Activated CD4-positive, alpha-beta T cell treated with anti-CD3 and anti-CD28 coated beads for 36 hours (primary cell): ENCODE data around the gene FBXO47. TPM values are rescaled to one million over a fixed set of nuclear protein-coding genes. Genes with fewer than 3 reads are reported as not detected.

Experiments used
- ATAC-seq: fragments of 200-7000 bp; cut with Tn5 transposase; one replicate; pipeline ENCODE4 v1.10.0; 2021; ENCODE audit warnings: mild to moderate bottlenecking, moderate library complexity
- CTCF ChIA-PET: fragments of 350-600 bp; sonication (Branson Sonifier 250); formaldehyde crosslinking; loops from one replicate; lab custom pipeline; 2021; ENCODE audit warnings: antibody characterized with exemption; lab: Charles Lee
- POLR2A ChIA-PET: fragments of 350-600 bp; sonication (Branson Sonifier 250); formaldehyde crosslinking; loops from one replicate; lab custom pipeline; 2021; ENCODE audit warnings: antibody characterized with exemption, inconsistent platforms; lab: Charles Lee
- DNase-seq: peaks from one replicate; pipeline ENCODE4 v3.0.0-alpha.2; 2020
- H3K27ac Mint-ChIP-seq: one replicate; pipeline ENCODE4 v1.8.0; 2021; ENCODE audit warnings: mixed read lengths
- H3K27me3 Mint-ChIP-seq: one replicate; pipeline ENCODE4 v1.8.0; 2021; ENCODE audit warnings: mixed read lengths
- H3K36me3 Mint-ChIP-seq: one replicate; pipeline ENCODE4 v1.8.0; 2021; ENCODE audit warnings: low read depth, mixed read lengths
- H3K4me1 Mint-ChIP-seq: one replicate; pipeline ENCODE4 v1.8.0; 2021; ENCODE audit warnings: mixed read lengths
- H3K4me3 Mint-ChIP-seq: one replicate; pipeline ENCODE4 v1.8.0; 2021; ENCODE audit warnings: mild to moderate bottlenecking, moderate library complexity, mixed read lengths
- H3K9me3 Mint-ChIP-seq: one replicate; pipeline ENCODE4 v1.8.0; 2021; ENCODE audit warnings: low read depth, mixed read lengths
- intact Hi-C, 2 experiments: fragments of 100-400 bp; cut with DNase I in 1 of 2; cut with micrococcal nuclease in 1 of 2; formaldehyde crosslinking; loops; one replicate each; pipeline versions ENCODE4 v1.14.2 to v1.15.1; 2022 to 2024; cut with DNase I, micrococcal nuclease
- total RNA-seq, 2 experiments: library from RNA; stranded (reverse); gene quantifications; one replicate each; pipeline ENCODE4 v1.2.3, GENCODE V29; 2021

Gene FBXO47
- total RNA-seq, 2 experiments from 2014 or later: 0.11 to 0.16 TPM

DNA sequence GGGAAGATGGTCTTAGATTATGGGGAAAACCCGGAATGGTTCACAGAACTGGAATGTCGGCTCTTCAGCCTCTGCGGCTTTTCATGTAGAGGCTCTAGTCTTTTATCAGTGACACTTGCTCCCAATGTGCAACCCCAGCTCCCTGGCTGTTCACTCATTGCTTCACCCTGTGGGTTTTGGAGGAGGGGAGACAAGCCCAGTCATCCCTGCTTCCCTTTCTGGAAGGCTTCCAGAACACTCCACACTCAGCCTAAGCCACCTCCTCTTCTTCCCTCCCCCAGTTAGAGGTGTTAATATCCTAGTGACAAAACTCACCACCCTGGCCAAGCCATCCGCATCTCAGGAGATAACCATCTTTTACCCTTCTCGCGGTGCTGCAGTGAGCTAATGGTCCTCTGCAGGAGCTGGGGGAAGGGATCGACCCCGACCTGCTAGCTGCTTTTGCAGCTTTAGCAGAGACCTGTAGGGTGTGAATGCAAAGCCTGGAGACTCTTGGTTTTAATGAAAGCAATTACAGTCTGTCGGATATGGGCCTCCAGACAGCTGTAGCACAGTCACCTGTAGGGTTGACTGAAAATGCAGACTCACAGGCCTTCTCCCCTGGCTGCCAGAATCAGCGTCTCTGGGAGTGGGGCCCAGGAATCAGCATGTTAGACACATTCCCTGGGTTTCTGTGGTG, 66.1 kb downstream of the FBXO47 start:
- ChIA-PET POLR2A (interaction anchor here (0.6 to 1.2 kb wide), 2 partner anchors 31 to 40 kb away, joined by 3 read pairs; partner anchors contain the start of gene LASP1), CTCF (interaction anchor here (0.7 to 1.6 kb wide), 7 partner anchors 14 to 487 kb away, joined by 3 to 7 read pairs (median 4); partner anchors contain the start of gene LASP1NB)
- intact Hi-C loops: no loop called here
- Mint-ChIP-seq H3K27me3 (no peaks in the 10 kb centered on the region), H3K9me3 (no peaks in the 10 kb centered on the region), H3K27ac (peak overlapping the region; percentile 61), H3K4me3 (no peak overlapping the region), H3K4me1 (peaks cover 59% of the 10 kb centered on the region), H3K36me3 (peaks cover 66% of the 10 kb centered on the region)
- no peak for ATAC-seq
- DNase-seq: no peak

DNA sequence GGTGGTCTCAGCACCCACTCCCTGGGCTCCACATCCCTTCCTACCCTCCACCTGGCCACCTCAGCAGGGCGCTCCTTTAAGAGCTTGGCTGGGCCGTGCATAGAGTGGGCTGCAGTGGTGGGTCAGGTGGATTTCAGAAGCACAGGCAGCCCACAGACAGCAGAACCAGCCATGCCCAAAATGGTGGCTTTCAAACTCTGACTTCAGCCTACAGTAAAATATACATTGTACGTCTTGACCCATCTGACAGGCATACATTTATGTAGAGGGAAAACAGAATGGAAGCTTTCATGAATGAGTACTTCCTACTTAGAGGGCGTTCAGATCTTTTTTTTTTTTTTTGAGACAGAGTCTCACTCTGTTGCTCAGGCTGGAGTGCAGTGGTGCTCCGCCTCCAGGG, 67.8 kb downstream of the FBXO47 start:
- H3K4me3 Mint-ChIP-seq: peak overlapping the region; percentile 70
- no peaks in the 10 kb centered on the region for H3K9me3 Mint-ChIP-seq
- intact Hi-C loops: loop anchor here in 1 of 2 experiments (2.0 to 5.0 kb wide), 2 partner anchors 199 to 1292 kb away; partner anchors contain the start of gene SYNRG
- CTCF ChIA-PET: interaction anchor here (1.1 to 1.5 kb wide), 5 partner anchors 10 to 254 kb away, joined by 3 to 7 read pairs (median 4); no protein-coding TSS in a partner anchor
- POLR2A ChIA-PET: interaction anchor here (0.6 to 1.8 kb wide), 4 partner anchors 22 to 145 kb away, joined by 3 to 8 read pairs (median 4); partner anchors contain the start of gene RPL23
- H3K4me1 Mint-ChIP-seq: peaks cover 60% of the 10 kb centered on the region
- peak overlapping the region; percentile 98 for H3K27ac Mint-ChIP-seq
- ATAC-seq (peak; percentile 2), DNase-seq (no peak)
- no peaks in the 10 kb centered on the region for H3K27me3 Mint-ChIP-seq
- H3K36me3 Mint-ChIP-seq: peaks cover 58% of the 10 kb centered on the region

DNA sequence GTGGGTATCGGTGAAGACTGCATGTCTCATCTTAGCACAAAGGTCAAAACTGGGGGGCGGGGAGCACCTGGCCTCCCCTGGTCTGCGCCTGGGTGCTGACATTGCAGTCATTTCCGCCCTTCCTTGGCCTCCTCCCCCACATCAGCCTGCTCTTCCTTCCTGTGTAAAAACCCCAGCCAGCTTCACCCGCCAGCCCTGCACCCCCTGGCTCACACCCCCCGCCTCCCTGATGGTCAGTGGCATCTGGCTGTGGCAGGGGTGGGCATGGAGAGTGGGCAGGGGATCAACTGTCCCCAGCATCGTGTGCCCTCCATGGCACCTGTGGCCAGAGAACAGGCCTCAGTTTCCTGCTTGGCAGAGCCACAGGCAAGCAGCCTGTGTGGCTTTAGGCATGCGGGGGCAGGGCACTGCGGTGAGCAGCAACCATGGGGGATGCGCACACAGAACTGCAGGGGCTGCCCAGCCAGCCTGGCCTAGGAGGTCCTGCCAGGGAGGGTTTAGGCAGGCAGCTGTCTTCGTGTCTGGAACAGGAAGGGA, 68.3 kb downstream of the FBXO47 start:
- Mint-ChIP-seq H3K27me3 (no peaks in the 10 kb centered on the region), H3K9me3 (no peaks in the 10 kb centered on the region), H3K36me3 (peaks cover 57% of the 10 kb centered on the region), H3K4me1 (peaks cover 65% of the 10 kb centered on the region), H3K4me3 (peak overlapping the region; percentile 70), H3K27ac (peak overlapping the region; percentile 98)
- intact Hi-C loops: loop anchor here (1.0 to 5.0 kb wide), 7 partner anchors 27 to 1292 kb away; partner anchors contain the start of genes PIP4K2B (in 1 of the 2), PSMB3 (in 1 of the 2) and SYNRG (in 1 of the 2)
- ChIA-PET CTCF (interaction anchor here (0.5 to 1.5 kb wide), 9 partner anchors 9 to 266 kb away, joined by 3 to 7 read pairs (median 3); no protein-coding TSS in a partner anchor), POLR2A (interaction anchor here (0.9 to 1.8 kb wide), 5 partner anchors 11 to 45 kb away, joined by 3 to 8 read pairs (median 4); partner anchors contain the start of gene RPL23)
- peak; percentile 95 for DNase-seq
- peak; percentile 91 for ATAC-seq

DNA sequence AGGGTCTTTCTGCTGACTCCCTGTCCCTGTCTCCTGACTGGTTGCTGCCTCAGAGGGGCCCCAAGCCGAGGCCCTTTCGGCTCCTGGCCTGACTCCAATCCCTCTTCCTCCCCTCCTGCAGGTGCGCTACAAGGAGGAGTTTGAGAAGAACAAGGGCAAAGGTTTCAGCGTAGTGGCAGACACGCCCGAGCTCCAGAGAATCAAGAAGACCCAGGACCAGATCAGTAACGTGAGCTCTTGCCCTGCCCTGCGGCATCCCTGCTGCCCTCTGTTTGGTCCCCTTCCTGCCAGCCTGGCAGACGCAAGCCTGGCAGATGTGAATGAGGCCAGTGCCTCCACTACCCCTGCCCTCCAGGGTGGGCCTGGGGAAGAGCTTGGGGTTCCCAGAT, 68.9 kb downstream of the FBXO47 start:
- no peaks in the 10 kb centered on the region for H3K9me3 Mint-ChIP-seq
- peak overlapping the region; percentile 70 for H3K4me3 Mint-ChIP-seq
- peaks cover 53% of the 10 kb centered on the region for H3K36me3 Mint-ChIP-seq
- H3K4me1 Mint-ChIP-seq: peaks cover 68% of the 10 kb centered on the region
- DNase-seq (peak; percentile 67), ATAC-seq (peak; percentile 47)
- no peaks in the 10 kb centered on the region for H3K27me3 Mint-ChIP-seq
- ChIA-PET CTCF (interaction anchor here (0.5 to 1.5 kb wide), 11 partner anchors 9 to 266 kb away, joined by 3 to 7 read pairs (median 3); partner anchors contain the start of genes LASP1 and LASP1NB), POLR2A (interaction anchor here (0.9 to 1.8 kb wide), 5 partner anchors 11 to 44 kb away, joined by 3 to 8 read pairs (median 4); partner anchors contain the start of gene RPL23)
- intact Hi-C loops: loop anchor here (1.0 to 5.0 kb wide), 7 partner anchors 27 to 1291 kb away; partner anchors contain the start of genes PIP4K2B (in 1 of the 2), PSMB3 (in 1 of the 2) and SYNRG (in 1 of the 2)
- H3K27ac Mint-ChIP-seq: peak overlapping the region; percentile 98

DNA sequence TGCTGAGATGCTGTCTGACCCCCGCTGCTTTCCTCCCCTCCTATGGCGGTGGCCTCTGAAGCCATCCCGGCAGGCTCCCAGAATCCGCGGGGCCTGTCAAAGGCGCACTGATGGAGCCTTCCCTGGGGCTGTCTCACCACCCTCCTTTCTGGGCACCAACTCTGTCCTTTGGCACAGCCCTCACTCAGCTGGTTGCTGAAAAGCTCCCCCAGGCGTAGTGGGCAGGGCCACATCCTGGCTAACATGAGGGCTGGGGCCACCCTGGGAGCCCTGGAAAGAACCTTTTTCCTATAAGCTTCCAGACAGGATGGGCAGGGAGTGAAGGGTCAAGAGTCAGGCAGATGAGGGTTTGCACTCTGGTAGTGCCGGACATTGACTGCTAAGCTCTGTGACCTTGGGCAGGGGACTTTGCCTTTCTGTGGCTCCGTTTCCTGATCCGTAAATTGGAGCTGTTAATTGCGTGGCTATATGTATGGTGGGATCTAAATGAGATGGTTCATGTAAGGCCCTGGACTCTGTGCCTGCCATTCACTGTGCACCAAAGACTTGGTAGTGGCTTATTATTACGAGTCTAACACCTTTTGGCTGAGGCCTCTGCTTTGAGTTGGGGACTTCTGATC, 69.4 kb downstream of the FBXO47 start:
- H3K36me3 Mint-ChIP-seq: peaks cover 48% of the 10 kb centered on the region
- peak overlapping the region; percentile 98 for H3K27ac Mint-ChIP-seq

DNA sequence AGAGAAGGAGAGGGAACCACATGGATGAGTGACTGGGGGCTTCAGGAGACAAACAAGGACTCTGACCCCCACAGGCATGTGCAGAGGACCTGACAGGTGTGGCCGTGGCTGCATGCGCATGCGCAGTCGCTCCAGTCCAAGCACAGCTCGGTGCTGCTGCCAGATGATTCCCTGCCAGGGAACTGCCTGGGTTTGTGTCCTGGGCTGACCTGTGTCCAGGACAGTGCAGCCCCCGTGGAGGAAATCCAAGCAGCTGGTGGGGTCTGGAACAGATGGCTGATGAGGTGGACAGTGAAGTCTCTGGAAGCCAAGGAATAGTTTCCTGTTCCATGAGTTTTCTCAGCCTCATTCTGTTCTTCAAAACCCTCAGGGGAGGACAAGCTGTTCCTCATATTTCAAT, 70.0 kb downstream of the FBXO47 start:
- Mint-ChIP-seq H3K27ac (peak overlapping the region; percentile 98), H3K9me3 (no peaks in the 10 kb centered on the region), H3K36me3 (peaks cover 48% of the 10 kb centered on the region), H3K27me3 (no peaks in the 10 kb centered on the region), H3K4me1 (peaks cover 76% of the 10 kb centered on the region), H3K4me3 (no peak overlapping the region)
- intact Hi-C loops: loop anchor here in 1 of 2 experiments (5.0 kb wide), 1 partner anchor 1290 kb away; the partner anchor contains the start of gene SYNRG
- DNase-seq (no peak), ATAC-seq (no peak)
- POLR2A ChIA-PET: interaction anchor here (0.9 to 1.3 kb wide), 3 partner anchors 26 to 51 kb away, joined by 3 read pairs; no protein-coding TSS in a partner anchor
- CTCF ChIA-PET: interaction anchor here (0.5 to 1.5 kb wide), 6 partner anchors 13 to 47 kb away, joined by 3 to 4 read pairs (median 3); partner anchors contain the start of gene LASP1

More for the DNA sequence above, 69.4 kb downstream of the FBXO47 start:
- H3K4me3 Mint-ChIP-seq: peak overlapping the region; percentile 70
- no peaks in the 10 kb centered on the region for H3K9me3 Mint-ChIP-seq
- H3K27me3 Mint-ChIP-seq: no peaks in the 10 kb centered on the region
- peak; percentile 2 for ATAC-seq
- DNase-seq: no peak
- intact Hi-C loops: loop anchor here (1.0 to 5.0 kb wide), 7 partner anchors 26 to 1290 kb away; partner anchors contain the start of genes PIP4K2B (in 1 of the 2), PSMB3 (in 1 of the 2) and SYNRG (in 1 of the 2)
- CTCF ChIA-PET: interaction anchor here (0.5 to 1.5 kb wide), 10 partner anchors 8 to 255 kb away, joined by 3 to 7 read pairs (median 3); partner anchors contain the start of genes LASP1 and LASP1NB
- POLR2A ChIA-PET: interaction anchor here (0.9 to 1.8 kb wide), 5 partner anchors 27 to 52 kb away, joined by 3 to 8 read pairs (median 3); partner anchors contain the start of gene RPL23
- peaks cover 70% of the 10 kb centered on the region for H3K4me1 Mint-ChIP-seq

DNA sequence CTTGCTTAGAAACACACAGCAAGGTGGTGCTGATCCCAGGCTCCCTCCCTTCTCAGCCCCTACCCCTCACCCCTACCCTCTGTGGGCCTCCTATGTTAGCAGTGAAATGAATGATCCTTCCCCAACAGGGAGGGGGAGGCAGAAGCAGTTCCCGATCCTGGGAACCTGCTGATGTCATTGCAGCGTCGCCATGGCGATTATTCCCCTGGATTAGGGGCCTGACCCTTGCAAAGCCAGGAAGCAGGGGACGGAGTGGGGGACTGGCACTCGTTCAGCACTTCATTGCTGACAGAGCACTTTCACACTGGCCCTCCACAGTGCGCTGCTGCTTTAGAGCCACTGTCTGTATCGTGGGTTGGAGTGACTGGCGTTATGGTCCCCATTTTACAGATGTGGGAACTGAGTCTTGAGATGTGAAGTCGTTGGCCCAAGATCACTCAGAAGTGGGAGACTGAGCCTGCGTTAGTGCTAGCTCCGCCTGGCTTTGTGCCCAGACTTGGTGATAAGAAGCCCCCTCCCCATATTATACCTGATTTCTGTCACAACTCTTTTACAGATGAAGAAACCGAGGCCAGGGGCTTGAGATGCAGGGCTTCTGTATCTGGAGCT, 70.8 kb downstream of the FBXO47 start:
- DNase-seq: no peak
- intact Hi-C loops: loop anchor here in 1 of 2 experiments (5.0 kb wide), 1 partner anchor 1289 kb away; the partner anchor contains the start of gene SYNRG
- no peak for ATAC-seq
- ChIA-PET CTCF (interaction anchor here (0.7 to 0.9 kb wide), 2 partner anchors 17 to 26 kb away, joined by 3 read pairs; no protein-coding TSS in a partner anchor), POLR2A (interaction anchor here (1.3 kb wide), 2 partner anchors 25 to 30 kb away, joined by 3 read pairs; no protein-coding TSS in a partner anchor)
- Mint-ChIP-seq H3K9me3 (no peaks in the 10 kb centered on the region), H3K4me3 (no peak overlapping the region), H3K4me1 (peaks cover 80% of the 10 kb centered on the region), H3K27me3 (no peaks in the 10 kb centered on the region), H3K27ac (peak overlapping the region; percentile 58), H3K36me3 (peaks cover 54% of the 10 kb centered on the region)

DNA sequence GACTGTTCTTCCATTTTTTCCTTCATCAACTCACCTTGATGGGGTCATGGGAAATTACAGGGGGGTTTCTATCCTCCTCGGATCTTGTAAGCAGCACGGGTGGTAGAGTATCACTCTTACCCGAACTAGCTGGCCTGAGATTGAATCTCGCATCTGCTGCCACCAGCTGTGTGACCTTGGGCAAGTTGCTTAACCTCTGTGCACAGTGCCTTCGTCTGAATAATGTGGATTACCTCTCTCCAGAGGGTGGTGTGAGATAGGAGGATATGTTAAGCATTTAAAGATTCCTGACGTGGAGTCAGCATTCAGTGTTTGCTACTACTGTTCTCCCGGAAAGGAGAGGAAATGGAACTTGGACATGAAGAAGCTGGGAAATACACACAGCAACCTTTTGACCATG, 72.9 kb downstream of the FBXO47 start:
- intact Hi-C loops: no loop called here

DNA sequence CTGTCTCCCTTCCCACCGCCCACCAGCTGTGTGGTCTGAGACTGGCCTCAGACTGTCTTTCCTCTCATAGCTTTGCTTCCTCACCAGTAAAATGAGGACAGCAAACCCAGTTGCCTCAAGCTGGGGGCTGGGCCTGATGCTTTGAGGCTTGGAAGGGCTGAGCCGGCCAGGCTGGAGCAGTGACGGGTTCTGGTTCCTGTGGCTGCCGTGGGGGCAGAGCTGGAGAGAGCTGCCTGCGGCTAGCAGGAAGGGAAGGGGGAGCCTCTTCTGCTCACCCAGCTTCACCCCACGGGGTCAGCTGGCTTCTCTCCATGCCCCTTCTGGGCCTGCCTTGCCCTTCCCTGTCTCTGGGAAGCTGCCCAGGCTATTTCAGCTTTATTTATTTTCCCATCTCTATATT, 73.6 kb downstream of the FBXO47 start:
- intact Hi-C loops: no loop called here
- Mint-ChIP-seq H3K9me3 (no peaks in the 10 kb centered on the region), H3K27me3 (no peaks in the 10 kb centered on the region), H3K4me3 (no peak overlapping the region), H3K36me3 (peaks cover 50% of the 10 kb centered on the region), H3K27ac (peak overlapping the region; percentile 59), H3K4me1 (peaks cover 84% of the 10 kb centered on the region)
- ChIA-PET POLR2A (no interaction called here), CTCF (interaction anchor here (0.5 to 1.4 kb wide), 5 partner anchors 9 to 1176 kb away, joined by 3 to 8 read pairs (median 3); partner anchors contain the start of gene RPL23)
- DNase-seq (peak; percentile 61), ATAC-seq (peak; percentile 37)

More for the DNA sequence above, 72.9 kb downstream of the FBXO47 start:
- ATAC-seq (no peak), DNase-seq (no peak)
- no peak overlapping the region for H3K4me3 Mint-ChIP-seq
- ChIA-PET POLR2A (interaction anchor here (0.6 kb wide), 1 partner anchor 10 kb away, joined by 5 read pairs; no protein-coding TSS in a partner anchor), CTCF (interaction anchor here (0.7 to 1.4 kb wide), 5 partner anchors 10 to 1175 kb away, joined by 3 to 8 read pairs (median 3); partner anchors contain the start of genes LASP1NB and RPL23)
- no peaks in the 10 kb centered on the region for H3K27me3 Mint-ChIP-seq
- H3K4me1 Mint-ChIP-seq: peaks cover 84% of the 10 kb centered on the region
- no peaks in the 10 kb centered on the region for H3K9me3 Mint-ChIP-seq
- peak overlapping the region; percentile 59 for H3K27ac Mint-ChIP-seq
- H3K36me3 Mint-ChIP-seq: peaks cover 56% of the 10 kb centered on the region
